Effector memory CD4-positive, alpha-beta T cell (primary cell): ENCODE measurements around the gene LSM14A.
"Not testable (repeated sequence)": the region's sequence is repeated elsewhere in the genome, so short reads cannot be mapped to it uniquely, and the experiment has no call there.

ENCODE experiments used
- DNase-seq, 3 donors: peaks; one replicate each; pipeline ENCODE4 v3.0.0-alpha.2; 2020
- H3K27ac ChIP-seq: 2 replicates; pipeline ENCODE4 v1.7.0; 2013; ENCODE audit warnings: mild to moderate bottlenecking, low read length, moderate library complexity; ENCODE audit not compliant: insufficient read depth, poor library complexity, severe bottlenecking
- H3K27me3 ChIP-seq: replicated peaks from 2 replicates; pipeline ENCODE4 v1.7.0; 2013; ENCODE audit warnings: mild to moderate bottlenecking, low read length; ENCODE audit not compliant: insufficient read depth, control insufficient read depth, poor library complexity, severe bottlenecking
- H3K36me3 ChIP-seq: 2 replicates; pipeline ENCODE4 v1.7.0; 2013; ENCODE audit warnings: mild to moderate bottlenecking, low read length, moderate library complexity; ENCODE audit not compliant: control insufficient read depth, insufficient read depth
- H3K4me1 ChIP-seq: 2 replicates; pipeline ENCODE4 v1.7.0; 2013; ENCODE audit warnings: low read length, mild to moderate bottlenecking; ENCODE audit not compliant: control insufficient read depth, insufficient read depth, poor library complexity, severe bottlenecking
- H3K4me3 ChIP-seq: 2 replicates; pipeline ENCODE4 v1.7.0; 2013; ENCODE audit warnings: low read length, low read depth, mild to moderate bottlenecking; ENCODE audit not compliant: insufficient read depth, poor library complexity, severe bottlenecking
- H3K9me3 ChIP-seq: 2 replicates; pipeline ENCODE4 v1.7.0; 2013; ENCODE audit warnings: mild to moderate bottlenecking, low read length, moderate library complexity; ENCODE audit not compliant: control insufficient read depth

The LSM14A gene

GRCh38 chr19:34188408-34188807 is 16.1 kb downstream of the LSM14A start:
- peaks cover 32% of the 10 kb centered on the region for H3K4me1 ChIP-seq
- no peak overlapping the region for H3K27ac ChIP-seq
- no peaks in the 10 kb centered on the region for H3K9me3 ChIP-seq
- H3K27me3 ChIP-seq: no peaks in the 10 kb centered on the region
- H3K36me3 ChIP-seq: peaks cover 3% of the 10 kb centered on the region
- no peak overlapping the region for H3K4me3 ChIP-seq
- DNase-seq: no peak

GRCh38 chr19:34189199-34189916 is 17.1 kb downstream of the LSM14A start:
- Histone ChIP-seq H3K27me3 (no peaks in the 10 kb centered on the region), H3K27ac (no peak overlapping the region), H3K9me3 (no peaks in the 10 kb centered on the region)

GRCh38 chr19:34189917-34190425 is 17.7 kb downstream of the LSM14A start:
- H3K27ac ChIP-seq: no peak overlapping the region
- no peak overlapping the region for H3K4me3 ChIP-seq
- peaks cover 24% of the 10 kb centered on the region for H3K4me1 ChIP-seq
- H3K36me3 ChIP-seq: peaks cover 14% of the 10 kb centered on the region
- H3K9me3 ChIP-seq: no peaks in the 10 kb centered on the region
- H3K27me3 ChIP-seq: no peaks in the 10 kb centered on the region
- DNase-seq: no peak

More at GRCh38 chr19:34189199-34189916, 17.1 kb downstream of the LSM14A start:
- Histone ChIP-seq H3K36me3 (peaks cover 9% of the 10 kb centered on the region), H3K4me3 (no peak overlapping the region), H3K4me1 (peaks cover 30% of the 10 kb centered on the region)
- no peak for DNase-seq

GRCh38 chr19:34191355-34191962 is 19.2 kb downstream of the LSM14A start:
- DNase-seq: no peak
- H3K4me3 ChIP-seq: no peak overlapping the region
- no peaks in the 10 kb centered on the region for H3K9me3 ChIP-seq
- H3K4me1 ChIP-seq: peaks cover 13% of the 10 kb centered on the region
- H3K36me3 ChIP-seq: peaks cover 21% of the 10 kb centered on the region
- H3K27me3 ChIP-seq: no peaks in the 10 kb centered on the region
- H3K27ac ChIP-seq: no peak overlapping the region

- Histone ChIP-seq H3K36me3 (peaks cover 33% of the 10 kb centered on the region), H3K27ac (no peak overlapping the region), H3K9me3 (no peaks in the 10 kb centered on the region), H3K4me1 (no peaks in the 10 kb centered on the region), H3K27me3 (no peaks in the 10 kb centered on the region), H3K4me3 (no peak overlapping the region)
- DNase-seq: no peak
Observed at GRCh38 chr19:34193439-34193838, 21.1 kb downstream of the LSM14A start.

- H3K4me3 ChIP-seq: no peak overlapping the region
- no peaks in the 10 kb centered on the region for H3K4me1 ChIP-seq
- H3K9me3 ChIP-seq: no peaks in the 10 kb centered on the region
- no peak overlapping the region for H3K27ac ChIP-seq
- H3K36me3 ChIP-seq: peaks cover 33% of the 10 kb centered on the region
- no peak for DNase-seq
- H3K27me3 ChIP-seq: no peaks in the 10 kb centered on the region
Observed at GRCh38 chr19:34193876-34194275, 21.6 kb downstream of the LSM14A start.

GRCh38 chr19:34201133-34201532 is 28.8 kb downstream of the LSM14A start:
- Histone ChIP-seq H3K36me3 (peaks cover 37% of the 10 kb centered on the region), H3K27me3 (no peaks in the 10 kb centered on the region), H3K4me3 (no peak overlapping the region), H3K4me1 (no peaks in the 10 kb centered on the region), H3K9me3 (no peaks in the 10 kb centered on the region), H3K27ac (no peak overlapping the region)
- DNase-seq: no peak

GRCh38 chr19:34205324-34205723 is 33.0 kb downstream of the LSM14A start:
- peaks cover 25% of the 10 kb centered on the region for H3K36me3 ChIP-seq
- not testable (repeated sequence) for H3K9me3 ChIP-seq, H3K4me3 ChIP-seq, H3K27ac ChIP-seq, DNase-seq, H3K27me3 ChIP-seq, H3K4me1 ChIP-seq

GRCh38 chr19:34208291-34208884 is 36.1 kb downstream of the LSM14A start:
- Histone ChIP-seq H3K4me1 (no peaks in the 10 kb centered on the region), H3K36me3 (peaks cover 36% of the 10 kb centered on the region), H3K4me3 (no peak overlapping the region), H3K27ac (no peak overlapping the region), H3K9me3 (no peaks in the 10 kb centered on the region), H3K27me3 (no peaks in the 10 kb centered on the region)
- no peak for DNase-seq

- peaks cover 36% of the 10 kb centered on the region for H3K36me3 ChIP-seq
Observed at GRCh38 chr19:34209726-34210125, 37.4 kb downstream of the LSM14A start.

More at GRCh38 chr19:34209726-34210125, 37.4 kb downstream of the LSM14A start:
- Histone ChIP-seq H3K4me3 (no peak overlapping the region), H3K4me1 (no peaks in the 10 kb centered on the region), H3K9me3 (no peaks in the 10 kb centered on the region), H3K27ac (no peak overlapping the region), H3K27me3 (no peaks in the 10 kb centered on the region)
- DNase-seq: no peak
